Endothelial cell of umbilical vein (primary cell): ENCODE measurements around the gene IRF5. TPM values are rescaled to one million over a fixed set of nuclear protein-coding genes. Genes with fewer than 3 reads are reported as not detected.

Source experiments
- BruUV-seq: library from RNA; stranded (reverse); fragments of 400-500 nt; replicated peaks from 2 replicates; lab custom pipeline; 2021; lab: Mats Ljungman, UMichigan
- CTCF ChIA-PET: fragments of 300-600, 350-600 bp; sonication (Branson Sonifier 250); formaldehyde crosslinking; loops from one replicate; lab custom pipeline; 2021; ENCODE audit warnings: antibody characterized with exemption, inconsistent platforms; lab: Charles Lee
- POLR2A ChIA-PET: fragments of 300-600, 350-600 bp; sonication (Branson Sonifier 250); formaldehyde crosslinking; loops from one replicate; lab custom pipeline; 2021; ENCODE audit warnings: antibody characterized with exemption, inconsistent platforms; lab: Charles Lee
- DNase-seq: peaks from one replicate; pipeline ENCODE4 v3.0.0-alpha.2; 2011; ENCODE audit warnings: low read depth, low spot score
- FAIRE-seq: peaks from 2 replicates; lab custom pipeline; 2011; peaks lifted over from hg19 to GRCh38; lab: Jason Lieb, UNC
- H2AFZ ChIP-seq: 2 replicates; pipeline ENCODE4 v1.6.0; 2012; ENCODE audit warnings: low read depth, low read length, control low read depth, inconsistent platforms
- H3K27ac ChIP-seq: 2 replicates; pipeline ENCODE4 v1.5.1; 2011; ENCODE audit warnings: low read depth, mild to moderate bottlenecking, control low read depth, low read length, moderate library complexity; ENCODE audit not compliant: insufficient read depth
- H3K27me3 ChIP-seq, 2 experiments: 2 replicates each; pipeline versions ENCODE4 v1.6.0 to v1.6.1; 2011; ENCODE audit warnings: low read length in 2 of 2, mixed read lengths in 1 of 2; ENCODE audit not compliant: control insufficient read depth in 2 of 2, insufficient read depth in 2 of 2
- H3K36me3 ChIP-seq, 2 experiments: 2 replicates in 1 of 2; 3 replicates in 1 of 2; pipeline ENCODE4 v1.5.1; 2011; ENCODE audit warnings: low read length in 2 of 2, mild to moderate bottlenecking in 1 of 2, moderate library complexity in 1 of 2; ENCODE audit not compliant: control insufficient read depth in 2 of 2, insufficient read depth in 2 of 2; ENCODE audit errors: extremely low read depth in 1 of 2
- H3K4me1 ChIP-seq: 3 replicates; pipeline ENCODE4 v1.5.1; 2011; ENCODE audit warnings: mild to moderate bottlenecking, low read length; ENCODE audit not compliant: control insufficient read depth, insufficient read depth; ENCODE audit errors: extremely low read depth
- H3K4me2 ChIP-seq: 2 replicates; pipeline ENCODE4 v1.6.1; 2011; ENCODE audit warnings: low read length, control low read depth, mixed read lengths; ENCODE audit not compliant: insufficient read depth
- H3K4me3 ChIP-seq, 3 experiments: fragments of 200-600 bp in 1 of 3; sonication (generic), shearing (Covaris generic) in 1 of 3; replicated peaks in 1 of 3; 2 replicates each; pipeline ENCODE4 v1.5.1; 2011 to 2016; ENCODE audit warnings: control low read depth in 3 of 3, low read length in 3 of 3, mild to moderate bottlenecking in 2 of 3, inconsistent platforms in 1 of 3, low read depth in 1 of 3, moderate library complexity in 1 of 3; ENCODE audit not compliant: insufficient read depth in 1 of 3
- H3K79me2 ChIP-seq: 2 replicates; pipeline ENCODE4 v1.6.0; 2012; ENCODE audit warnings: low read length, inconsistent platforms; ENCODE audit not compliant: control insufficient read depth, insufficient read depth
- H3K9ac ChIP-seq: replicated peaks from 2 replicates; pipeline ENCODE3; 2011; ENCODE audit warnings: low read length, control low read depth; ENCODE audit not compliant: insufficient read depth; ENCODE audit errors: extremely low read depth
- H3K9me1 ChIP-seq: replicated peaks from 3 replicates; pipeline ENCODE4 v1.6.0; 2011; ENCODE audit warnings: mild to moderate bottlenecking, low read length; ENCODE audit not compliant: control insufficient read depth, insufficient read depth; ENCODE audit errors: extremely low read depth
- H3K9me3 ChIP-seq: replicated peaks from 2 replicates; pipeline ENCODE4 v1.5.1; 2012; ENCODE audit warnings: low read length, inconsistent platforms; ENCODE audit not compliant: control insufficient read depth, insufficient read depth
- H4K20me1 ChIP-seq: replicated peaks from 2 replicates; pipeline ENCODE3; 2011; ENCODE audit warnings: mild to moderate bottlenecking, low read length; ENCODE audit not compliant: control insufficient read depth, insufficient read depth; ENCODE audit errors: extremely low read depth
- EZH2 ChIP-seq: IDR thresholded peaks from 2 replicates; pipeline ENCODE4 v1.6.1; 2012; ENCODE audit warnings: borderline replicate concordance, low read depth, mild to moderate bottlenecking, moderate library complexity, low read length, inconsistent platforms; ENCODE audit not compliant: severe bottlenecking
- GATA2 ChIP-seq: IDR thresholded peaks from 2 replicates; pipeline ENCODE4 v1.7.0; 2011; ENCODE audit warnings: low read depth, mild to moderate bottlenecking, moderate library complexity, mixed read lengths, low read length; ENCODE audit not compliant: insufficient read length, insufficient read depth
- JUN ChIP-seq: IDR thresholded peaks from 2 replicates; pipeline ENCODE4 v1.6.1; 2011; ENCODE audit warnings: borderline replicate concordance, low read depth; ENCODE audit not compliant: insufficient read length, insufficient read depth
- MYC ChIP-seq: IDR thresholded peaks from one replicate; pipeline ENCODE4 v1.6.1; 2011; ENCODE audit warnings: mild to moderate bottlenecking, low read depth, low read length
- POLR2A ChIP-seq: IDR thresholded peaks from 2 replicates; pipeline ENCODE4 v1.6.1; 2012; ENCODE audit warnings: low read depth, mild to moderate bottlenecking, control low read depth, low read length
- POLR2AphosphoS5 ChIP-seq: IDR thresholded peaks from 2 replicates; pipeline ENCODE4 v1.6.1; 2012; ENCODE audit warnings: low read depth, mild to moderate bottlenecking, control low read depth, low read length, moderate library complexity; ENCODE audit not compliant: insufficient read depth
- dilution Hi-C: fragments of 300-500 bp; cut with MboI; formaldehyde crosslinking; loops from one replicate; pipeline ENCODE4 v1.15.0; 2019; ENCODE audit warnings: low sequenced_read_pairs; ENCODE audit not compliant: extremely low pct_ligation_motif_present
- intact Hi-C: fragments of 100-400 bp; cut with micrococcal nuclease; formaldehyde crosslinking; loops from one replicate; pipeline ENCODE4 v1.10.0; 2022
- polyA plus RNA-seq, 4 experiments: library from polyadenylated mRNA; depleted of rRNA in 3 of 4; stranded (reverse) in 3 of 4; unstranded in 1 of 4; fragments of >200 nt; gene quantifications; 2 replicates each; pipeline versions ENCODE4 v1.2.1 to v1.2.3, GENCODE V29; 2011 to 2012; ENCODE audit warnings: missing spikeins in 1 of 4
- total RNA-seq: library from RNA; stranded (reverse); gene quantifications from 2 replicates; pipeline ENCODE4 v1.2.3, GENCODE V29; 2021
- TF ChIP-seq, protein P1 (sequence below): IDR thresholded peaks from 2 replicates; pipeline ENCODE4 v1.6.1; 2011; ENCODE audit not compliant: insufficient read depth, insufficient read length
- TF ChIP-seq, protein P2 (sequence below), 2 donors: IDR thresholded peaks; 1 replicate in 1 of 2; 2 replicates in 1 of 2; pipeline ENCODE4 v1.5.1; 2011; ENCODE audit warnings: low read length in 2 of 2, mild to moderate bottlenecking in 2 of 2, moderate library complexity in 2 of 2, control low read depth in 1 of 2, inconsistent platforms in 1 of 2, low read depth in 1 of 2; ENCODE audit not compliant: insufficient read depth in 1 of 2; ENCODE audit errors: extremely low read depth in 1 of 2

The IRF5 gene
- total and polyA plus RNA-seq, 2 donors (not counting 3 experiments of a cell fraction or from before 2014, with no cell fraction given) = 0.31 to 0.36 TPM

DNA sequence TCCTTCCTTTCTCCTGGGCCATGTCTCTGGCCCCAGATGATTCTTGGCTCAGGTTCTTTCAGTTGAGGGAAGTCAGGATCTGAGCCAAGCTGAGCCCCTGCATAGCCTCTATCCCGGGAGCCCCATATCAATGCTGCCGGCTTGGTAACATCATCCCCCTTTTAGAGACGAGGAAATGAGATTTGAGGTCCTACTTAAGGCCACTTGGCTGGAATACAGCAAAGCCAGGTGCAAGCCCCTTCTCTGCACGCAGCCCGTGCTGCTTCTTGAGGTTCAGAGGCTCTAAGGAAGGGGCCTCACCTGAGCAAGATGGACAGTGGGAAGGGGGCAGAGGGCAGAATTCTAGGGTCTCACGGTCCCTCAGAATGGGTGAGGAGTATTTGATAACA lies 2.4 kb upstream of the IRF5 start:
- no peak overlapping the region for H3K9ac ChIP-seq
- dilution Hi-C loops = no loop called here
- TF ChIP-seq GATA2 (no peak), POLR2AphosphoS5 (no peak), MYC (no peak), EZH2 (no peak), POLR2A (no peak), JUN (no peak)
- TF ChIP-seq, protein P1, sequence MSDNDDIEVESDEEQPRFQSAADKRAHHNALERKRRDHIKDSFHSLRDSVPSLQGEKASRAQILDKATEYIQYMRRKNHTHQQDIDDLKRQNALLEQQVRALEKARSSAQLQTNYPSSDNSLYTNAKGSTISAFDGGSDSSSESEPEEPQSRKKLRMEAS = no peak
- TF ChIP-seq, protein P2, sequence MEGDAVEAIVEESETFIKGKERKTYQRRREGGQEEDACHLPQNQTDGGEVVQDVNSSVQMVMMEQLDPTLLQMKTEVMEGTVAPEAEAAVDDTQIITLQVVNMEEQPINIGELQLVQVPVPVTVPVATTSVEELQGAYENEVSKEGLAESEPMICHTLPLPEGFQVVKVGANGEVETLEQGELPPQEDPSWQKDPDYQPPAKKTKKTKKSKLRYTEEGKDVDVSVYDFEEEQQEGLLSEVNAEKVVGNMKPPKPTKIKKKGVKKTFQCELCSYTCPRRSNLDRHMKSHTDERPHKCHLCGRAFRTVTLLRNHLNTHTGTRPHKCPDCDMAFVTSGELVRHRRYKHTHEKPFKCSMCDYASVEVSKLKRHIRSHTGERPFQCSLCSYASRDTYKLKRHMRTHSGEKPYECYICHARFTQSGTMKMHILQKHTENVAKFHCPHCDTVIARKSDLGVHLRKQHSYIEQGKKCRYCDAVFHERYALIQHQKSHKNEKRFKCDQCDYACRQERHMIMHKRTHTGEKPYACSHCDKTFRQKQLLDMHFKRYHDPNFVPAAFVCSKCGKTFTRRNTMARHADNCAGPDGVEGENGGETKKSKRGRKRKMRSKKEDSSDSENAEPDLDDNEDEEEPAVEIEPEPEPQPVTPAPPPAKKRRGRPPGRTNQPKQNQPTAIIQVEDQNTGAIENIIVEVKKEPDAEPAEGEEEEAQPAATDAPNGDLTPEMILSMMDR (IDR thresholded peaks at IDR 0.05; ENCODE audit: extremely low read depth in 1 of 2, insufficient read depth in 1 of 2, low read depth in 1 of 2, low read length in 2 of 2) = no peak
- no peaks in the 10 kb centered on the region for H3K36me3 ChIP-seq
- H3K27me3 ChIP-seq = peaks cover 23% of the 10 kb centered on the region in 2 experiments
- H3K4me2 ChIP-seq = no peak overlapping the region
- no peaks in the 10 kb centered on the region for H3K9me3 ChIP-seq
- H3K79me2 ChIP-seq = no peaks in the 10 kb centered on the region
- no peak overlapping the region for H3K27ac ChIP-seq
- H3K4me3 ChIP-seq = no peak overlapping the region
- no peaks in the 10 kb centered on the region for H3K9me1 ChIP-seq
- no TSS peak for BruUV-seq
- intact Hi-C loops = no loop called here
- DNase-seq (no peak), FAIRE-seq (no peak)
- H2AFZ ChIP-seq = no peak overlapping the region
- ChIA-PET CTCF (no interaction called here), POLR2A (no interaction called here)
- peaks cover 7% of the 10 kb centered on the region for H3K4me1 ChIP-seq
- no peaks in the 10 kb centered on the region for H4K20me1 ChIP-seq
